Stomach (tissue), 9 donors: Measurements from ENCODE around the gene ERBB4. TPM values are rescaled to one million over a fixed set of nuclear protein-coding genes. Genes with fewer than 3 reads are reported as not detected.

Experiments
- DNase-seq, 2 donors: peaks; one replicate each; pipeline versions ENCODE4 v3.0.0 to v3.0.0-alpha.2; 2013 to 2019
- H3K27ac ChIP-seq, 5 donors: fragments of 200-600 bp in 4 of 5; sonication (generic) in 4 of 5; one replicate each; pipeline ENCODE4 v1.5.1; 2013 to 2019; ENCODE audit warnings: mild to moderate bottlenecking in 1 of 5, moderate library complexity in 1 of 5
- H3K27me3 ChIP-seq, 3 donors: fragments of 200-600 bp; sonication (generic); one replicate each; pipeline ENCODE4 v1.5.1; 2017 to 2019; ENCODE audit warnings: mixed run types in 1 of 3
- H3K36me3 ChIP-seq, 4 donors: fragments of 200-600 bp; sonication (generic); 1 replicate in 3 of 4; 2 replicates in 1 of 4; pipeline ENCODE4 v1.5.1; 2016 to 2019
- H3K4me1 ChIP-seq, 4 donors: fragments of 200-600 bp; sonication (generic); one replicate each; pipeline ENCODE4 v1.5.1; 2016 to 2019
- H3K4me3 ChIP-seq, 4 donors: fragments of 200-600 bp; sonication (generic) in 3 of 4; one replicate each; pipeline ENCODE4 v1.5.1; 2016 to 2019; ENCODE audit warnings: mild to moderate bottlenecking in 1 of 4
- H3K9me3 ChIP-seq, 4 donors: fragments of 200-600 bp; sonication (generic); one replicate each; pipeline ENCODE4 v1.5.1; 2016 to 2019
- CTCF ChIP-seq, 7 experiments: fragments of 450-650 bp in 4 of 7; fragments of 200-600 bp in 3 of 7; sonication (generic) in 3 of 7; IDR thresholded peaks; one replicate each; pipeline ENCODE4 v1.5.1; 2016 to 2019; ENCODE audit warnings: antibody characterized with exemption in 7 of 7, control low read depth in 2 of 7, mild to moderate bottlenecking in 1 of 7
- EP300 ChIP-seq: sonication (generic); formaldehyde crosslinking; IDR thresholded peaks from one replicate; pipeline ENCODE4 v1.6.1; 2017; ENCODE audit warnings: antibody characterized with exemption
- POLR2A ChIP-seq, 4 donors: fragments of 450-650 bp; IDR thresholded peaks; one replicate each; pipeline ENCODE4 v1.6.1; 2016; ENCODE audit warnings: antibody characterized with exemption in 4 of 4, control low read depth in 2 of 4, mild to moderate bottlenecking in 1 of 4, moderate library complexity in 1 of 4
- POLR2AphosphoS5 ChIP-seq, 3 donors: sonication (generic); formaldehyde crosslinking; IDR thresholded peaks; one replicate each; pipeline ENCODE4 v1.6.1; 2016; ENCODE audit warnings: antibody characterized with exemption in 3 of 3
- WGBS, 5 donors: extraction: QIAGEN DNeasy Blood & Tissue Kit in 3 of 5; methylation state at CpG; one replicate each; pipeline versions ENCODE4 v1.1.5 to v1.1.7; 2013 to 2018; 5-methylcytosine and 5-hydroxymethylcytosine counted together
- intact Hi-C: fragments of 100-400 bp; cut with DNase I; formaldehyde crosslinking; loops from one replicate; pipeline ENCODE4 v1.15.1; 2023; ENCODE audit warnings: low total_unique reads
- polyA plus RNA-seq, 3 donors: library from polyadenylated mRNA; stranded (reverse); fragments of 200-250 nt; gene quantifications; one replicate each; pipeline ENCODE4 v1.2.3, GENCODE V29; 2013
- total RNA-seq, 5 donors: library from RNA; depleted of rRNA; stranded (reverse); fragments of >200 nt; gene quantifications; one replicate each; pipeline versions ENCODE4 v1.1.0 to v1.2.3, GENCODE V29; 2014 to 2016
- donor health status: healthy with polysubstance abuse.
- donor health status: Bipolar disorder and iron deficiency.
- donor health status: healthy.

The ERBB4 gene
- total and polyA plus RNA-seq, 8 donors, result 0.12 to 2.5 (median 0.45) TPM; not detected in 1

DNA sequence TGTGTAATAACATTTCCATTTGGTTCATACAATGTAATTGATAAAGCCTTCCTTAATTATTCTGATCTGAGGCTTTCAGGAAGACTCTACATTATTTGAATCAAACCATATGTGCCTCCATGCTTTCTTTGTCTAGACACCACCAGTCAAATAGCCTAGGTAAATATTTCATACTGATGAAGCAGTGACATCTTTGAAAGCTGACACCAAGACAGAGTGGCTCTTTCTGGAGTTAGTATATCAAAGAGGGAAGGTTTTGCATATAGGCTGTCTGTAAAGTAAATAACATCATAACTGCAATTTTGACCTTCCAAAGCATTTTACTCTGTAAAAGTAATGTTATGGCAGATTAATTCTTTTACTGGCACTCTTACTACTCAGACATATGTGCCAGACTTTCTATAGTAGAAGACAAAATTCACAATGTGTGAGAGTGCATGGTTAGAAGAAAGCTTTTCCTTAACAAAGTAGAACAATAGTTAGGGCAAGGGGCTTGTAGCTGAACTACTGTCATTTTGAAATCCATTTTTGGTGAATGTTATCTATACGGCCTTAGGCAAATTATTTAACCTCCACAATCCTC lies 177.3 kb downstream of the ERBB4 start:
- no peak for TF ChIP-seq CTCF (IDR thresholded peaks at IDR 0.05)
- Histone ChIP-seq H3K36me3 (no peaks in the 10 kb centered on the region), H3K9me3 (no peaks in the 10 kb centered on the region), H3K4me3 (no peak overlapping the region), H3K27ac (no peak overlapping the region), H3K27me3 (no peaks in the 10 kb centered on the region), H3K4me1 (peaks cover 0 to 8% (median 0%) of the 10 kb centered on the region in 4 donors)
- intact Hi-C loops, result no loop called here
- DNase-seq, result no peak
- WGBS, 5 donors, result 58 to 88% (median 74%) methylated on average over 1 of the region's 1 CpG

DNA sequence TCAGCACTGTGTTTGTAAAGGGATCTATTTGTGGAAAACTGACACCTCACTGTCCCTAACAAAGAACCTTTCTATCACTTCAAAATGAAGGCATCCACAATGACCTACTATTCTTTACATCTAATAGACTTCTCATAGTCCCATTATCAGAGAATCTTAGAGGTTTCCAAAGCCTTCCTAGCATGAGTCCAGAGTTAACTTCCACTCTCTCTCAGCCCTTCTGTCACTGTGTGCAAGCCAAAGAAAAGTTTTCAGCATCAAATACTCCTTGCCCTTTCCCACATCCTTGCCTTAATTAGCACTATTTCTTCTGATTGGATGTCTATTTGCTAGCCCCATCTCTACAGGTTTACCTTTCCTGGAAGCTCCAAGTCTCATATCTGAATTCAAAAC lies 178.5 kb downstream of the ERBB4 start:
- peaks cover 0 to 8% (median 0%) of the 10 kb centered on the region in 4 donors for H3K4me1 ChIP-seq
- H3K27ac ChIP-seq, result no peak overlapping the region
- H3K36me3 ChIP-seq, result no peaks in the 10 kb centered on the region
- no peaks in the 10 kb centered on the region for H3K9me3 ChIP-seq
- no peaks in the 10 kb centered on the region for H3K27me3 ChIP-seq
- H3K4me3 ChIP-seq, result no peak overlapping the region
- intact Hi-C loops, result no loop called here
- DNase-seq, result no peak
- TF ChIP-seq EP300 (no peak), POLR2A (IDR thresholded peaks at IDR 0.05) (no peak), CTCF (IDR thresholded peaks at IDR 0.05) (no peak), POLR2AphosphoS5 (IDR thresholded peaks at IDR 0.05) (no peak)

DNA sequence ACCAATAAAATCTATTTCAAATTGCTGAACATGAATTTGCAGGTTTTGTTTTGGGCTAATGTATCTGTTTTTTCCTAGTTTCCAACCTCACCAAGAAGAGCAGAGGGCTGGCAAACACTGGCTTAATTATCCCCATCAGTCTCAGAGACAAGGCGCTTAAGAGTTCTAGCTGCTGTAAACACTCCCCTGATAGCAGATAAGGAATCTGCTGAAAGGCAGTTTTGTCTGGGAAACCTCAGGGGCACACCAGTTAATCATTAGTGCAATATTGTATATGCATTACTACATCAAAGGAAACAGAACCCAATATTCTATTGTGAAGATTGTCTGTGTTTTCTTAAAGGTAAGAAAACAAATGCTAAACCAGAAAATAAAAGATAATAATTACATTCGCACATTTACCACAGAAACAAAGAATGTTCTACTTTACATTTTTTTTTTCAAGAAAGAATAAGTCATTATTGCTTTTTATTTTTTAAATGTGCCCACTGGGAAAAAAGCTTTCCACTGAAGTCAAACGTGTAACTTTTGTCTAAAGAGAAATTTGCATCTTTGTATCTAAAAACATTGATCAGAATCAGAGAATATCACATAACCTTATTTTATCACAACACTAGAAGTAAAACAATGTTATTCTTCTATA lies 179.1 kb downstream of the ERBB4 start:
- TF ChIP-seq POLR2A (IDR thresholded peaks at IDR 0.05) (no peak), CTCF (IDR thresholded peaks at IDR 0.05) (no peak), EP300 (no peak), POLR2AphosphoS5 (IDR thresholded peaks at IDR 0.05) (no peak)
- H3K4me1 ChIP-seq, result peaks cover 0 to 8% (median 0%) of the 10 kb centered on the region in 4 donors
- H3K36me3 ChIP-seq, result no peaks in the 10 kb centered on the region
- intact Hi-C loops, result no loop called here
- no peaks in the 10 kb centered on the region for H3K9me3 ChIP-seq
- no peaks in the 10 kb centered on the region for H3K27me3 ChIP-seq
- 14 to 25% (median 16%) methylated on average over 3 of the region's 3 CpGs for WGBS, 5 donors
- H3K4me3 ChIP-seq, result no peak overlapping the region
- no peak overlapping the region for H3K27ac ChIP-seq
- DNase-seq, result peak in 1 of 2 donors; percentile 41

DNA sequence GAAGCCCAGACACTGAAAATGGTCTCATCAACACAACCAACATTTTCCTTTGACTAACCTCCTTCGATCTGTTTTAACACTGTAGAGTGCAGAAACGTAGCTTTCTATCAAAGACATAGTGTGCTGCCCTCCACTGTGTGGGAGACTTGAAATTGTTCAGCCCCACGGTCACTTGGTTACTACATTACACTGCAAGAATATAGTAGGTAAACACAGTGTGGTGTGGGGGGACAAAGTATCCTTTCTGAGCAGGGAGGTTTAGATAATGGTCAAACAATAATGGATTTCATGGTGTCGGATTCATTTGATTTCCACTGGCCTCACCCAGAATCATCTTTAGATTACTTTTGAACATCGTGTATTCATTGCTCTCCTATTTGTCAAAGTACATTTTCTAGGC lies 181.0 kb downstream of the ERBB4 start:
- TF ChIP-seq POLR2A (IDR thresholded peaks at IDR 0.05) (no peak), EP300 (no peak), CTCF (IDR thresholded peaks at IDR 0.05) (no peak), POLR2AphosphoS5 (IDR thresholded peaks at IDR 0.05) (no peak)
- no peak overlapping the region for H3K27ac ChIP-seq
- intact Hi-C loops, result no loop called here
- no peaks in the 10 kb centered on the region for H3K36me3 ChIP-seq
- no peaks in the 10 kb centered on the region for H3K27me3 ChIP-seq
- H3K9me3 ChIP-seq, result no peaks in the 10 kb centered on the region
- H3K4me3 ChIP-seq, result no peak overlapping the region
- WGBS, 5 donors, result 61 to 80% (median 76%) methylated on average over 5 of the region's 5 CpGs
- H3K4me1 ChIP-seq, result peaks cover 0 to 8% (median 0%) of the 10 kb centered on the region in 4 donors
- DNase-seq, result no peak
